Measurements from ENCODE around the gene SCD5.

Gene SCD5

GRCh38 chr4:82748810-82749470 lies 49.7 kb downstream of the SCD5 start:
- no peaks in the 10 kb centered on the region for H3K36me3 ChIP-seq (ENCODE audit: control insufficient read depth in 2 of 2, insufficient read depth in 2 of 2, low read length in 2 of 2)
- no peaks in the 10 kb centered on the region for H3K4me1 ChIP-seq (ENCODE audit: control insufficient read depth in 2 of 2, insufficient read depth in 2 of 2, low read length in 2 of 2)
- no peaks in the 10 kb centered on the region for H3K9me3 ChIP-seq (ENCODE audit: control insufficient read depth in 2 of 2, low read length in 2 of 2)
- H3K4me3 ChIP-seq (ENCODE audit: low read length in 2 of 2), result no peak overlapping the region
- no peak overlapping the region for H3K9ac ChIP-seq (ENCODE audit: low read depth in 1 of 2, low read length in 2 of 2)
- no peak overlapping the region for H3K27ac ChIP-seq (ENCODE audit: low read depth in 2 of 2, low read length in 2 of 2)
- no peaks in the 10 kb centered on the region for H3K27me3 ChIP-seq (ENCODE audit: control insufficient read depth in 2 of 2, insufficient read depth in 2 of 2, low read length in 2 of 2)

- H3K4me1 ChIP-seq (ENCODE audit: control insufficient read depth in 2 of 2, insufficient read depth in 2 of 2, low read length in 2 of 2), result no peaks in the 10 kb centered on the region
- no peaks in the 10 kb centered on the region for H3K27me3 ChIP-seq (ENCODE audit: control insufficient read depth in 2 of 2, insufficient read depth in 2 of 2, low read length in 2 of 2)
- no peak overlapping the region for H3K27ac ChIP-seq (ENCODE audit: low read depth in 2 of 2, low read length in 2 of 2)
- no peaks in the 10 kb centered on the region for H3K36me3 ChIP-seq (ENCODE audit: control insufficient read depth in 2 of 2, insufficient read depth in 2 of 2, low read length in 2 of 2)
- no peak overlapping the region for H3K4me3 ChIP-seq (ENCODE audit: low read length in 2 of 2)
- no peaks in the 10 kb centered on the region for H3K9me3 ChIP-seq (ENCODE audit: control insufficient read depth in 2 of 2, low read length in 2 of 2)
- H3K9ac ChIP-seq (ENCODE audit: low read depth in 1 of 2, low read length in 2 of 2), result no peak overlapping the region
Measured at GRCh38 chr4:82747686-82748575, 50.7 kb downstream of the SCD5 start.

- no peak overlapping the region for H3K27ac ChIP-seq (ENCODE audit: low read depth in 2 of 2, low read length in 2 of 2)
- H3K4me3 ChIP-seq (ENCODE audit: low read length in 2 of 2), result no peak overlapping the region
- no peaks in the 10 kb centered on the region for H3K4me1 ChIP-seq (ENCODE audit: control insufficient read depth in 2 of 2, insufficient read depth in 2 of 2, low read length in 2 of 2)
- H3K9me3 ChIP-seq (ENCODE audit: control insufficient read depth in 2 of 2, low read length in 2 of 2), result no peaks in the 10 kb centered on the region
- H3K36me3 ChIP-seq (ENCODE audit: control insufficient read depth in 2 of 2, insufficient read depth in 2 of 2, low read length in 2 of 2), result no peaks in the 10 kb centered on the region
- no peaks in the 10 kb centered on the region for H3K27me3 ChIP-seq (ENCODE audit: control insufficient read depth in 2 of 2, insufficient read depth in 2 of 2, low read length in 2 of 2)
- no peak overlapping the region for H3K9ac ChIP-seq (ENCODE audit: low read depth in 1 of 2, low read length in 2 of 2)
Measured at GRCh38 chr4:82746705-82747574, 51.7 kb downstream of the SCD5 start.

GRCh38 chr4:82745173-82745842 lies 53.3 kb downstream of the SCD5 start:
- Histone ChIP-seq H3K27me3 (ENCODE audit: control insufficient read depth in 2 of 2, insufficient read depth in 2 of 2, low read length in 2 of 2) (no peaks in the 10 kb centered on the region), H3K9me3 (ENCODE audit: control insufficient read depth in 2 of 2, low read length in 2 of 2) (no peaks in the 10 kb centered on the region), H3K27ac (ENCODE audit: low read depth in 2 of 2, low read length in 2 of 2) (no peak overlapping the region), H3K4me1 (ENCODE audit: control insufficient read depth in 2 of 2, insufficient read depth in 2 of 2, low read length in 2 of 2) (no peaks in the 10 kb centered on the region), H3K9ac (ENCODE audit: low read depth in 1 of 2, low read length in 2 of 2) (no peak overlapping the region), H3K36me3 (ENCODE audit: control insufficient read depth in 2 of 2, insufficient read depth in 2 of 2, low read length in 2 of 2) (no peaks in the 10 kb centered on the region), H3K4me3 (ENCODE audit: low read length in 2 of 2) (no peak overlapping the region)

GRCh38 chr4:82744284-82744968 lies 54.2 kb downstream of the SCD5 start:
- Histone ChIP-seq H3K9ac (ENCODE audit: low read depth in 1 of 2, low read length in 2 of 2) (no peak overlapping the region), H3K27me3 (ENCODE audit: control insufficient read depth in 2 of 2, insufficient read depth in 2 of 2, low read length in 2 of 2) (no peaks in the 10 kb centered on the region), H3K27ac (ENCODE audit: low read depth in 2 of 2, low read length in 2 of 2) (no peak overlapping the region), H3K36me3 (ENCODE audit: control insufficient read depth in 2 of 2, insufficient read depth in 2 of 2, low read length in 2 of 2) (no peaks in the 10 kb centered on the region), H3K4me3 (ENCODE audit: low read length in 2 of 2) (no peak overlapping the region), H3K9me3 (ENCODE audit: control insufficient read depth in 2 of 2, low read length in 2 of 2) (no peaks in the 10 kb centered on the region), H3K4me1 (ENCODE audit: control insufficient read depth in 2 of 2, insufficient read depth in 2 of 2, low read length in 2 of 2) (no peaks in the 10 kb centered on the region)

- H3K4me1 ChIP-seq (ENCODE audit: control insufficient read depth in 2 of 2, insufficient read depth in 2 of 2, low read length in 2 of 2), result no peaks in the 10 kb centered on the region
- no peak overlapping the region for H3K27ac ChIP-seq (ENCODE audit: low read depth in 2 of 2, low read length in 2 of 2)
- no peaks in the 10 kb centered on the region for H3K27me3 ChIP-seq (ENCODE audit: control insufficient read depth in 2 of 2, insufficient read depth in 2 of 2, low read length in 2 of 2)
- no peaks in the 10 kb centered on the region for H3K36me3 ChIP-seq (ENCODE audit: control insufficient read depth in 2 of 2, insufficient read depth in 2 of 2, low read length in 2 of 2)
- H3K9me3 ChIP-seq (ENCODE audit: control insufficient read depth in 2 of 2, low read length in 2 of 2), result no peaks in the 10 kb centered on the region
- H3K9ac ChIP-seq (ENCODE audit: low read depth in 1 of 2, low read length in 2 of 2), result no peak overlapping the region
- no peak overlapping the region for H3K4me3 ChIP-seq (ENCODE audit: low read length in 2 of 2)
Measured at GRCh38 chr4:82741188-82741587, 57.4 kb downstream of the SCD5 start.

- Histone ChIP-seq H3K4me1 (ENCODE audit: control insufficient read depth in 2 of 2, insufficient read depth in 2 of 2, low read length in 2 of 2) (no peaks in the 10 kb centered on the region), H3K27me3 (ENCODE audit: control insufficient read depth in 2 of 2, insufficient read depth in 2 of 2, low read length in 2 of 2) (no peaks in the 10 kb centered on the region), H3K9me3 (ENCODE audit: control insufficient read depth in 2 of 2, low read length in 2 of 2) (no peaks in the 10 kb centered on the region), H3K27ac (ENCODE audit: low read depth in 2 of 2, low read length in 2 of 2) (no peak overlapping the region), H3K4me3 (ENCODE audit: low read length in 2 of 2) (no peak overlapping the region), H3K9ac (ENCODE audit: low read depth in 1 of 2, low read length in 2 of 2) (no peak overlapping the region), H3K36me3 (ENCODE audit: control insufficient read depth in 2 of 2, insufficient read depth in 2 of 2, low read length in 2 of 2) (no peaks in the 10 kb centered on the region)
Measured at GRCh38 chr4:82739287-82740190, 59.1 kb downstream of the SCD5 start.

- no peak overlapping the region for H3K9ac ChIP-seq (ENCODE audit: low read depth in 1 of 2, low read length in 2 of 2)
Measured at GRCh38 chr4:82737354-82737753, 61.2 kb downstream of the SCD5 start.

GRCh38 chr4:82733636-82734035 lies 65.0 kb downstream of the SCD5 start:
- Histone ChIP-seq H3K9ac (ENCODE audit: low read depth in 1 of 2, low read length in 2 of 2) (no peak overlapping the region), H3K4me3 (ENCODE audit: low read length in 2 of 2) (no peak overlapping the region), H3K36me3 (ENCODE audit: control insufficient read depth in 2 of 2, insufficient read depth in 2 of 2, low read length in 2 of 2) (no peaks in the 10 kb centered on the region), H3K4me1 (ENCODE audit: control insufficient read depth in 2 of 2, insufficient read depth in 2 of 2, low read length in 2 of 2) (no peaks in the 10 kb centered on the region), H3K27ac (ENCODE audit: low read depth in 2 of 2, low read length in 2 of 2) (no peak overlapping the region), H3K27me3 (ENCODE audit: control insufficient read depth in 2 of 2, insufficient read depth in 2 of 2, low read length in 2 of 2) (no peaks in the 10 kb centered on the region), H3K9me3 (ENCODE audit: control insufficient read depth in 2 of 2, low read length in 2 of 2) (no peaks in the 10 kb centered on the region)

More at GRCh38 chr4:82737354-82737753, 61.2 kb downstream of the SCD5 start:
- Histone ChIP-seq H3K27ac (ENCODE audit: low read depth in 2 of 2, low read length in 2 of 2) (no peak overlapping the region), H3K4me3 (ENCODE audit: low read length in 2 of 2) (no peak overlapping the region), H3K4me1 (ENCODE audit: control insufficient read depth in 2 of 2, insufficient read depth in 2 of 2, low read length in 2 of 2) (no peaks in the 10 kb centered on the region), H3K27me3 (ENCODE audit: control insufficient read depth in 2 of 2, insufficient read depth in 2 of 2, low read length in 2 of 2) (no peaks in the 10 kb centered on the region), H3K36me3 (ENCODE audit: control insufficient read depth in 2 of 2, insufficient read depth in 2 of 2, low read length in 2 of 2) (no peaks in the 10 kb centered on the region), H3K9me3 (ENCODE audit: control insufficient read depth in 2 of 2, low read length in 2 of 2) (no peaks in the 10 kb centered on the region)

All from mucosa of rectum (tissue), 2 donors.